Natural killer cell (primary cell): ENCODE data around the gene MTA3. TPM values are rescaled to one million over a fixed set of nuclear protein-coding genes. Genes with fewer than 3 reads are reported as not detected.
A peak's percentile ranks its signal among the peaks of the same experiment; 100 is the strongest.

Source experiments
- ATAC-seq, 3 donors: fragments of 150-1000 bp in 2 of 3; fragments of 200-7000 bp in 1 of 3; cut with Tn5 transposase; 1 replicate in 1 of 3; 2 replicates in 2 of 3; pipeline ENCODE4 v1.10.0; 2021; ENCODE audit warnings: mild to moderate bottlenecking in 2 of 3, moderate library complexity in 2 of 3
- DNase-seq, 2 donors: peaks; one replicate each; pipeline versions ENCODE4 v3.0.0 to v3.0.0-alpha.2; 2013 to 2021; ENCODE audit warnings: mixed read lengths in 1 of 2
- H3K27ac ChIP-seq: one replicate; pipeline ENCODE4 v1.5.1; 2013; ENCODE audit warnings: mild to moderate bottlenecking, low read length
- H3K27me3 ChIP-seq: one replicate; pipeline ENCODE4 v1.6.1; 2013; ENCODE audit warnings: low read length; ENCODE audit not compliant: control insufficient read depth, insufficient read depth
- H3K36me3 ChIP-seq: one replicate; pipeline ENCODE4 v1.6.1; 2013; ENCODE audit warnings: low read length; ENCODE audit not compliant: control insufficient read depth, insufficient read depth
- H3K4me1 ChIP-seq: one replicate; pipeline ENCODE4 v1.6.1; 2013; ENCODE audit warnings: low read length; ENCODE audit not compliant: control insufficient read depth, insufficient read depth
- H3K4me3 ChIP-seq: one replicate; pipeline ENCODE4 v1.5.1; 2013; ENCODE audit warnings: low read length
- H3K9me3 ChIP-seq: one replicate; pipeline ENCODE4 v1.6.1; 2013; ENCODE audit warnings: low read length; ENCODE audit not compliant: control insufficient read depth, insufficient read depth
- H3K27ac Mint-ChIP-seq, 2 donors: one replicate each; pipeline ENCODE4 v1.8.0; 2022; ENCODE audit warnings: mild to moderate bottlenecking in 2 of 2, mixed read lengths in 2 of 2, moderate library complexity in 1 of 2
- H3K27me3 Mint-ChIP-seq, 2 donors: one replicate each; pipeline ENCODE4 v1.8.0; 2022; ENCODE audit warnings: low read depth in 2 of 2, mixed read lengths in 2 of 2
- H3K36me3 Mint-ChIP-seq: one replicate; pipeline ENCODE4 v1.8.0; 2022; ENCODE audit warnings: mixed read lengths
- H3K4me1 Mint-ChIP-seq, 2 donors: one replicate each; pipeline ENCODE4 v1.8.0; 2022; ENCODE audit warnings: mixed read lengths in 2 of 2
- H3K4me3 Mint-ChIP-seq: one replicate; pipeline ENCODE4 v1.8.0; 2022; ENCODE audit warnings: mild to moderate bottlenecking, moderate library complexity, mixed read lengths
- H3K9me3 Mint-ChIP-seq, 2 donors: one replicate each; pipeline ENCODE4 v1.8.0; 2022; ENCODE audit warnings: mixed read lengths in 2 of 2
- CTCF ChIP-seq: fragments of 200-600 bp; IDR thresholded peaks from one replicate; pipeline ENCODE4 v1.8.0; 2022; ENCODE audit warnings: antibody characterized with exemption
- WGBS: methylation state at CpG from one replicate; pipeline ENCODE4 v1.1.7; 2013; ENCODE audit warnings: missing lambda C conversion rate; ENCODE audit not compliant: insufficient coverage; 5-methylcytosine and 5-hydroxymethylcytosine counted together
- intact Hi-C: fragments of 100-400 bp; cut with micrococcal nuclease; formaldehyde crosslinking; loops from one replicate; pipeline ENCODE4 v1.14.2; 2022
- total RNA-seq, 4 donors: library from RNA; stranded (reverse); fragments of 120-200 nt in 1 of 4; gene quantifications; one replicate each; pipeline versions ENCODE4 v1.2.3 to v1.2.4, GENCODE V29; 2013 to 2022

The MTA3 gene
- total RNA-seq, 3 donors from 2014 or later (not counting 1 experiment from before 2014, with no cell fraction given): 19.4 to 25.0 (median 21.5) TPM

- Mint-ChIP-seq H3K9me3 (no peaks in the 10 kb centered on the region), H3K27me3 (no peaks in the 10 kb centered on the region), H3K27ac (peak overlapping the region; percentile 74 to 77), H3K4me1 (peaks cover 22 to 29% of the 10 kb centered on the region in 2 donors), H3K36me3 (no peaks in the 10 kb centered on the region), H3K4me3 (no peak overlapping the region)
- no peaks in the 10 kb centered on the region for H3K36me3 ChIP-seq
- WGBS: 79% methylated on average over 24 of the region's 24 CpGs
- H3K9me3 ChIP-seq: no peaks in the 10 kb centered on the region
- no peak for ATAC-seq
- intact Hi-C loops: no loop called here
- H3K27ac ChIP-seq: no peak overlapping the region
- H3K27me3 ChIP-seq: no peaks in the 10 kb centered on the region
- no peak for DNase-seq
- no peak for TF ChIP-seq CTCF
- peaks cover 36% of the 10 kb centered on the region for H3K4me1 ChIP-seq
- no peak overlapping the region for H3K4me3 ChIP-seq
These were observed 184.7 kb downstream of the MTA3 start for GRCh38 chr2:42752816-42753813.

- Mint-ChIP-seq H3K9me3 (no peaks in the 10 kb centered on the region), H3K4me3 (peak overlapping the region; percentile 42), H3K27me3 (no peaks in the 10 kb centered on the region), H3K36me3 (no peaks in the 10 kb centered on the region), H3K27ac (peak overlapping the region; percentile 74 to 77), H3K4me1 (peaks cover 22 to 29% of the 10 kb centered on the region in 2 donors)
- Histone ChIP-seq H3K4me3 (no peak overlapping the region), H3K27ac (peak overlapping the region; percentile 47), H3K9me3 (no peaks in the 10 kb centered on the region), H3K4me1 (peaks cover 36% of the 10 kb centered on the region), H3K27me3 (no peaks in the 10 kb centered on the region), H3K36me3 (no peaks in the 10 kb centered on the region)
- WGBS: 21% methylated on average over 11 of the region's 11 CpGs
- TF ChIP-seq CTCF: no peak
- ATAC-seq (peak; percentile 80 to 93 (median 86)), DNase-seq (no peak)
- intact Hi-C loops: no loop called here
These were observed 185.8 kb downstream of the MTA3 start for GRCh38 chr2:42754021-42754775.

GRCh38 chr2:42754776-42755140, 186.3 kb downstream of the MTA3 start:
- no peaks in the 10 kb centered on the region for H3K36me3 Mint-ChIP-seq
- H3K4me1 ChIP-seq: peaks cover 36% of the 10 kb centered on the region
- H3K4me3 Mint-ChIP-seq: no peak overlapping the region
- no peaks in the 10 kb centered on the region for H3K27me3 ChIP-seq
- H3K9me3 Mint-ChIP-seq: no peaks in the 10 kb centered on the region
- no peak for DNase-seq
- intact Hi-C loops: no loop called here
- TF ChIP-seq CTCF: no peak
- 79% methylated on average over 8 of the region's 8 CpGs for WGBS
- H3K27ac ChIP-seq: no peak overlapping the region
- no peak overlapping the region for H3K4me3 ChIP-seq
- peak overlapping the region; percentile 74 to 77 for H3K27ac Mint-ChIP-seq
- no peaks in the 10 kb centered on the region for H3K27me3 Mint-ChIP-seq
- H3K9me3 ChIP-seq: no peaks in the 10 kb centered on the region
- ATAC-seq: no peak
- no peaks in the 10 kb centered on the region for H3K36me3 ChIP-seq
- peaks cover 22 to 29% of the 10 kb centered on the region in 2 donors for H3K4me1 Mint-ChIP-seq
